NCI-H128 (cell line): ENCODE measurements around the gene UMAD1.
"Not testable (repeated sequence)": the region's sequence is repeated elsewhere in the genome, so short reads cannot be mapped to it uniquely, and the experiment has no call there.

Source experiments
- DNase-seq: peaks from one replicate; lab custom pipeline; 2025; ENCODE audit not compliant: unreplicated experiment; lab: John Stamatoyannopoulos, UW

UMAD1 gene

DNA sequence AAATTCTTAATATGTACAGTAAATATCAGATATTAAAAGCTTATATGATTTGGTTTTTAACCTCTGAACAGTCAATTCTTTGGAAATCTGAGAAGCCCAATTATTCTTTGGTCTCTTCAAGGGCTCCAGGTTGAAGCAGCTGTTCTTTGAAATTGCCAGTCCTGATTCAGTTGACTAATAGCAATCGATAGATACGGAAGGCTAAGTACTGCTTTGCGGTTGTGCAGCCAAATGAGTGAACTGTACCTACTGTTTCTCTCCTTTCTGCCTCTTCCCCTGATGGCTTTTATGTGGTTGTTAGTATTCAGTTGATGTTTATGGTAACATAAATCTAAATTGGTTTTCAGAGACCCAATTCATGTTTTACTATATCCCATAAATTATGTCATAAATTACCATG lies 181.0 kb downstream of the UMAD1 start:
- peak; percentile 86 for DNase-seq

GRCh38 chr7:7825294-7825693 lies 184.7 kb downstream of the UMAD1 start:
- not testable (repeated sequence) for DNase-seq

DNA sequence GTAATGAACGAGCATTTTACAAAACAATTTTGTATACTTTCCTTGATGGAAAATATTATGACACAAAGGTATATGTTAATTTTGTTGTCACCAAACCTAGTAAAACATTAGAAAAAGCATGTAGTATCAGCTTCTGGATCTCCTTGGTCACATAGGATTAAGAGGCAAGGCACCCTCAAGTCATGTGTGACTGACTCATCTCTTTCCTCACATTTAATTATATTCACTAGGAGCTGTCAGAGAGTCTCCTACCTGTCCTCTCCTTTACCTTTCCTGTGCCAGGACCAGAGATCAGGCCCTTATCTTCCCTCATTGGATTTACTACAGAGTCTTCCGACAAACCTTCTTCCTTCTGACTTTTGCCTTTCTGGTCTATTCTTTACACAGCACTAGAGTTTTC lies 189.1 kb downstream of the UMAD1 start:
- no peak for DNase-seq

GRCh38 chr7:7830122-7830878 lies 189.7 kb downstream of the UMAD1 start:
- DNase-seq, result no peak

DNA sequence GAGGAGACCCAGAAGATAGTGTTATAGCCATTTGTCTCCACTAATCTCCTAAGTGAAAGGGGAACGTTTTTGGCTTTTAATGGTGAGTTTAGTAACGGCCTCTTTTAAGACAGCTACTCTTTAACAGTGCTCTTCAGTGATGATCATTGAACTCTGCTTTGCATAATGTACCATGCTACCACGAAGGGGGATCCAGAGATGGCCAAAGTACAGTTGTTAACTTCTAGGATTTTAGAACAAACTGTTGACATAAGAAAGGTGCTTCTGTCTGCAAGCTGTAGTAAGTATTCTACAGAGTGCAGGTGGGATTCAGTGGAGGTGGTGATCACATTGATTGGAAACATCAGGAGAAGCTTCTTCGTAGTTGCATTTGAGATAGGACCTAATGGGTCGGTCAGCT lies 192.0 kb downstream of the UMAD1 start:
- DNase-seq, result no peak

- no peak for DNase-seq
Measured at GRCh38 chr7:7834761-7835160, 194.2 kb downstream of the UMAD1 start.

DNA sequence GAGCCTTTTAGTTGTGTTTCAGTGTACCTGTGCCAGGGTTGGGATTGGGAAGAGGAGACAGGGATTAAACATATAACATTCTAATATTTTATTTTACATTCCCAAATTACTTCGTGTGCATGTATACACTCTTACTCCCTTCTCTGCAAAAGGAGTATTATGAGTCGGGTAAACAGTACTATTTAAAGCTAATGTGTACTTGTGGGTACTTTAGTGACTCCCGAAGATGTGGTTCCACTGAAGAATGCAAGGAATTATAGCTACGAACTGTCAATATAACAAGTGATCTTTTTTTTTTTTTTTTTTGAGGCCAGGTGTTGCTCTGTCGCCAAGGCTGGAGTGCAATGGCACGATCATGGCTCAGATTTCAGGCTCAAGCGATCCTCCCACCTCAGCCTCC lies 200.5 kb downstream of the UMAD1 start:
- DNase-seq, result no peak

GRCh38 chr7:7843240-7843639 lies 202.7 kb downstream of the UMAD1 start:
- DNase-seq, result no peak

DNA sequence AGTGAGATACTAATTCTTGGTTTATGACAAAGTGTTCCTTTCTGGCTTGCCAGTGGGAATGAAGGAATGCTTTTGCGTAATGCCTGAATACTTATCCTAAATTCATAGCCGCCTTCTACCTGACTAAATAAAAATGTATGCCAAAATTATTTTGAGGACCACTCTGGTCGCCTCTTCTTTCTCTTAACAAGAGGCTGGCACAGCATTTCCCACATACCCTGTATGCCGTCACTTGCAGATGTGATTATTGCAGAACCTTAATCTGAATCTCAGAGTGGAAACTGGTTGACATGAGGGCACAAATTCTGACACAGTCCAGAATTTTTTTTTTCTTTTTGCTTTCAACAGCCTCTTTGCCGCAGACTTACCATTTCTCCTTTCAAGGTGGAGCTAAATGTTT lies 203.4 kb downstream of the UMAD1 start:
- no peak for DNase-seq

DNA sequence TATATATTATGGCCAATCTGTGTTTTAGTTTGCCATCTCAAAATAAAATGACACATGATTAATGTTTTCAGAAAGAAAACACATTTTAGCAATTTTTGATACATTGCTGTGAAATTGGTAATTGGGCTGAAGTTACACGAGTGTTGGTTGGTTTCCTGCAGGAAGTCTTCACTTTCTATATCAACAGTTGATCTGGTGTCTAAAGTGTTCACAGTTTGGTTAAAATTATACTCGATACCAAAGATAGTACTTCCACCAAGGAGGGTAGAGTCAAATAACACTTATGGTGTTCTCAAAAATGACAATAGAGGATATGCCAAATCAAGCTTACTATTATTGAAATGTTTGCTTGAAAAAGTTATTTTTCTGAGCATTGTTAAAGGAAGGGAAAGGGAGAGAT lies 207.7 kb downstream of the UMAD1 start:
- no peak for DNase-seq

- no peak for DNase-seq
Measured at GRCh38 chr7:7848892-7849291, 208.3 kb downstream of the UMAD1 start.

DNA sequence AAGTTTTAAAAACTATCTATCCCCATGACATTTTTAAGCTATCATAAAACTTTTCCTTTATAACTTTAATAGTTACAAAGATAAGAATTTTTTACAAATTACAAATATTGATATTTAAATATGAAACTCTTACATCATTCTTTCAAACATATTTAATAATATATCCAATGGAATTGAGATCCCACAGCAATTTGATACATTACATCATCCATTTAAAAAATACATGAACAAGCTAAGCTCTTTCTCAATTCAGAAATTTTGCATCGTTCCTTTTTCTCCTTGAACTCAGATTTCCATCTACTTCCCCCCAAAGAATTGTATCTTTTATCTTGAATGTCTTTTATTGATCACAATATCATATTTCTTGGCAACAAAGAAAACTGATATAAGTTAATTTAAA lies 209.6 kb downstream of the UMAD1 start:
- DNase-seq, result no peak

DNA sequence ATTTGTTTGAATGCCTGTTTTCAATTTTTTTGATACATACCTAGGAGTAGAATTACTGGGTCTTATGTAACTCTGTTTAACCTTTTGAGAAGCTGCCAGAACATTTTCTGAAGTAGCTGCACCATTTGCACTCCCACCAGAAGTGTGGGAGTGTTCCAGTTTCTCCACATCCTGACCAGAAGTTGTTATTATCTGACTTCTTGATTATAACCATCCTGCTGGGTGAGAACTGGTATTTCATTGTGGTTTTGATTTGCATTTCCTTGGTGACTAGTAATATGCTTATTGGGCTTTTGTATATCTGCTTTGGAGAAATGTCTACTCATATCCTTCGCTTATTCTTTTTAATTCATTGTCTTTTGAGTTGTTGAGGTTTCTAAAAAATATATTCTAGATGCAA lies 210.8 kb downstream of the UMAD1 start:
- DNase-seq, result no peak

DNA sequence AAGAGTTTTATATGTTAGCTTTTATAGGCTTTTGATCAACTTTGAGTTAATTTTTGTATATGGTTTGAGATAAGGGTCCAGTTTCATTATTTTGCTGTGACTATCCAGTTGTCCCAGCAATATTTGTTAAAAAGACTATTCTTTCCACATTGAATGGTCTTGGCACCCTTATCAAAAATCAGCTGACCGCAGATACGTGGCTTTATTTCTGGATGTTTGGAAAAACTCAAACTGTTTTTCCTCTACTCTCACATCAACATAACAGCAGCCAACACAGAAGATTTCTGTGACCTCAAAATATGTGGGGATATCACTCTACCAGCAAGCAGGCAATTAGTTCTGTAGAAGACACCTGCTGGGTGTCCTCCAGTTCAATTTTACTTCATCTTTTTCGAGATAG lies 211.4 kb downstream of the UMAD1 start:
- no peak for DNase-seq

DNA sequence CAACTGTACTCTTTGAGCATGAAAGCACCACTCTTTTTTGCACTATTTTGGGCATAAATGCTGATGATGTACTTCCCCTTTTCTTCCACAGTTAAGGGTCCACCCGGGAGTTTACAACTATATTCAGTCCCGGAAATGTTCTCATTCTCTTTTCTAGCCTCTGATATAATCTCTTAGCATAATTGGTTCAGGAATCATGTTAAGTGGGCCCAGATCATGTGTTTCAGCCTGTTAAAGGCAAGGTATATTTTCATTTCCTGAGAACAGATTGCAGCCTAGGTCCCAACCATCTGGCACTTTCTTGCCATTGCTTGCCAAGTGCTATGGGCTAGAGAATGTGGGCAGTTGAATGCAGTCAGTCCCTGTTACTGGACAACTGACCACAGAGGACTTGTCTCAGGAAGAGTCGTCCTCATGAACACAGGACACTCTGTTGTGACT lies 216.6 kb downstream of the UMAD1 start:
- DNase-seq, result no peak

GRCh38 chr7:7858559-7858958 lies 218.0 kb downstream of the UMAD1 start:
- DNase-seq, result no peak

DNA sequence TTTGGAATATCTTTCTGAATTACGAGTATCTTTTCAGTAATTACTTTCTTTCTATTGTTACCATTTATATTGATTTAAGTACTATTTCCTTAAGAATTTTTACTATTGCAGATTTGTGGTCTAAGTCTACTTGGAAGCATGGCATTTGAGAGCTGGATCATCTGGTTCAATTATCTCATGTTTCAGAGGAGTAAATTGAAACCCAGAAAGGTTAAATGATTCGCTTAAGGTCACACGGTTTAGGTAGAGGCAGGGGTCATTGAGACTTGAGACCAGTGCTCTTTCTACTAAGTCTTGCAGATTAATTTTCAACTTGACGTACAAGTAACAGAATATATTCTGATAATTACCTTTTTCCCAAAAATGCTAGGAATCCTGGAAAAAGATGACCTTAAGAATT lies 218.9 kb downstream of the UMAD1 start:
- no peak for DNase-seq

- peak; percentile 59 for DNase-seq
Measured at GRCh38 chr7:7861211-7861633, 220.7 kb downstream of the UMAD1 start.

- no peak for DNase-seq
Measured at GRCh38 chr7:7862393-7862792, 221.8 kb downstream of the UMAD1 start.

DNA sequence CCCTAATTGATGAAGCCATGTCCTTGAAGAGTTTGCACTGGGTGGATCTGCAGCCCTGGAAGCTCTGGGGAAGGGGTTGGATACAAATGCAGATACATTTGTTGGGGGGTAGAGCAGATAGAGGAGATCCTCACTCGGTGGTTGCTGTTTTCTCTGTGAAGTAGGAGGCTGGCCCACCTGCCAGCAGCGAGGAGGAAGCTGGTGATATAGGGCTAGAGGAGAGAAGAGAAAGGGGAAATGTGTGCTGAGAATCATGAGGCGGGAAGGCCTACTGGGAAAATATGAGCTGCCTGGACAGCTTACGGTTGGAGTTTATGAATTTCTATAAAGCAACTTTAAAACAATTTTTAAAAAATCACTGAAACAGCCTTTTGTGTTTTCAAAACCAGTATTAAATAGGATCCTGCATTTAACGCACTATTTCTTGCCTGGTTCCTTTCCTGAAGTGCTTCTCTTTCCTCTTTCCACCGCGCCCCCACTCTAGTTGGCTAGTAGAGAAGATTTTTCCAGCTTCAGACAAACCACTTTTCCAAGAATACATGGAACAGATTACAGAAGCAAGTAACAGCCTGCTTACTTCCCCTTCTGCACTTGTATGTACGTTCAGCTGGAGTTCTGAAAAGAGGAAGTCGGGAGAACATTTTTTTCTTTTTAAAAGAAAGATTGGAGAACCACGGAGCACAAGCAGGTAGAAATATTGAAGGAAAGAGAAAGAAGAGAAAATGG lies 227.5 kb downstream of the UMAD1 start:
- DNase-seq, result no peak

DNA sequence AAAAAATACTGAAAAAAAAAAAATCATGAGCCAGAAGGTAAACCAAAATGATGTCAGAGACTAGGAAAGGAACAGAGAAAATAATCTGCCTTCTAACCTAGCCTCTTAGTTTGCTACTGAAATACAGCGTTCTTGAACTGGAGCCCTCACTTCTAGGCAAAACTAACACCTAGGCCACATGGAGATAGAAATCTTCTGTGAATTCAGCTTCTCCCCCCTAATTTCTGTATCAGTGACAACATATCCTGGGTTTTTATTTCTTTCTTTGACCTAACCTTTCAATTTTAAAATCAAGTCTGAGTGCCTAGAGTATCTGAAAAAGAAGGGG lies 228.0 kb downstream of the UMAD1 start:
- DNase-seq, result no peak

DNA sequence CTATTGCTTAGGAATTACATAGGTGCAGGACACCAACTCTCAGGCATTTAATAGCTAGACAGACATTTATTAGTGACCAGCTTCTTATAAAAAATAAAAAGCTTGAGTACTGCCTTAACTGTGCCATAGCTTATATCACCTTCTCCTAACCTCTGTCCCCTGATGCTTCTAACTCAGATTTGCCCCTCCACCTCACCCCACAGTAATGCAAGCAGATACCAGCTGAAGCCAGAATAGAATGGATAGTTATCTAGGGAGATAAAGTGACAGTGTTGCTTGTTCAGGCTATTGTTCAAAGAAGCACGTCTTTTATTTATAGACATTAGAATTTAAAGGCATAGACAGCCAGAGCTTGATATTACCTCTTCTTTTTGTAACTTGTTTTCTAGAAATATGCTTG lies 228.5 kb downstream of the UMAD1 start:
- no peak for DNase-seq

DNA sequence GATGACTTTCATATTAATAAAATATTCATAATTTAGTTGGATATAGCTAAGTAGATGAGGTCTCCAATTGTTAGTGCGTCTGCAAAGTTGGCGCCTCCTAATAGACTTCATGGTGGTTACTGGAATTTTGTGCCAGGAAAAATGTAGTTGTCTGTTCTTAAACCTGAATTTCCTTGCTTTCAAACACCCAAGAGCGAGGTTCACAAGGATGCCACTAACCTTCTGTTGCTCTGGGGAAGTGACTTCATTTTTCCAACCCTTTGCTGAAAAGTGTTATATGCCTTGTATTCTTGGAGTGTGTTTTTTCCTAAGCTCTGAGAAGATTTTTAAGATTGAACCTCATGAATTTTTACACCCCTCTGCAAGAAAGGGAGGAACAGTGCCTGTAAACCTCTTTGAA lies 229.1 kb downstream of the UMAD1 start:
- DNase-seq, result no peak
